Measurements from ENCODE around the gene IGFL3. TPM values are rescaled to one million over a fixed set of nuclear protein-coding genes. Genes with fewer than 3 reads are reported as not detected.

The IGFL3 gene
- total and polyA plus RNA-seq, 4 donors: not detected

DNA sequence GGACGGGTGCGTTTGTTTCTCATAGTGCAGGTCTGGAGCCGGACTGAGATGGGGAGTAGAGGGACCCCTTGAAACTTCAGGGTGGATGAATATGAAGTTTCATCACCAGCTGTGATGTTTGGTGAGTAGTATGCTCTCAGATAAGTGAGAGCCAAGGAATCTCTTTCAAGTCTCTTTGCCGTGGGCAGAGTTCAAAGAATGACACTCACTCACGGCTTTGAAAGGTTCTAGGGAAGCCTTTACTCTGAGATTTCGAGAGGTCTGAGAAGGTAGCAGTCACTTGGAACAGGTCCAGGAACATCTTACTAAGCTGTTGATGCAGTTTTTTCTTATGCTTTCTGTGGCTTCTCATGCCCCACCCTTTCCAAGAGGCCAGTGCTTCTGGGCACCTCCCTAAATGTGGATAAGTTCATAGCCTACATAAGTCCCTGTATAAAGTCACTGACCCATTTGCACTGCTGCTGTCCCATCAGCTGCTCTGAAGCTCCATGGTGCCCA, 23.4 kb upstream of the IGFL3 start, which contains the start of gene IGFL2:
TSS of gene IGFL2 (plus strand) at position 448 of the 498 bp plus-strand sequence. CDS start at position 489, 41 bp downstream.
- H3K4me1 ChIP-seq (ENCODE audit: control insufficient read depth in 1 of 2, insufficient read depth in 2 of 2, low read length in 2 of 2): no peaks in the 10 kb centered on the region
- H3K27ac ChIP-seq (ENCODE audit: low read depth in 1 of 2, low read length in 2 of 2): no peak within 1 kb of the TSS
- H3K36me3 ChIP-seq (ENCODE audit: control insufficient read depth in 1 of 2, insufficient read depth in 2 of 2, low read length in 1 of 2): no peaks in the 10 kb centered on the region
- ATAC-seq (ENCODE audit: low FRiP score) (no peak), DNase-seq (no peak)
- 62 to 63% methylated on average over 6 of the region's 6 CpGs for WGBS, 2 donors
- no peaks in the 10 kb centered on the region for H3K27me3 ChIP-seq (ENCODE audit: control insufficient read depth in 1 of 2, insufficient read depth in 2 of 2, low read length in 1 of 2)
- intact Hi-C loops (cut with DNase I): no loop called here
- no peak within 1 kb of the TSS for H3K4me3 ChIP-seq (ENCODE audit: low read length in 2 of 2)
- H3K9me3 ChIP-seq (ENCODE audit: control insufficient read depth, low read length): no peaks in the 10 kb centered on the region

DNA sequence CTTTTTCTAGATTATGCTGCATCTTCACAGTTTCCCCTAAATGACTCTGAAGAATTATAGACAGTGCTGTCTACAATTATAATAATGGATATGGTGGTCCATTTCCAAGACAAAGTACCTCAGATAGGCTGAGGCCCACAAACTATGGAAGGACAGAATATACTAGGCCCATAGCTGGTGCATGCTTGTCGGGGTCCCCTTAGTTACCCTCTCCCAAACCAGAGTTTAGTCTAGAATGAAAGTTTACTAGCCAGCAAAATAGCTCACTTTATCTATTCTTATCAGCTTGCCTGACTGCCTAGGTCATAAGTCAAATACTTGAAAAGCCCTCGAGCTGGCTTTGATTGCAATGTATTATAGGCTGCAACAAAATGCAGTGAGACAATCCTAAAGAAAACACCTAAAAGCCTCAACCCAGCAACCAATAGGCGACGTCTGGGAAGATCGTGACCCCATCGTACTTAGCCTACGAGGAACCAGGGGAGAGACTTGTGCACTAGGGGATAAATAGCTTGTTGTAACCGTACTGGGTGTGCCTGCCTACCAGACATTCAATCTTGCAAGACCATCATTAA, 22.8 kb upstream of the IGFL3 start:
- H3K4me3 ChIP-seq (ENCODE audit: low read length in 2 of 2): no peak overlapping the region
- intact Hi-C loops (cut with DNase I): no loop called here
- no peak for DNase-seq

DNA sequence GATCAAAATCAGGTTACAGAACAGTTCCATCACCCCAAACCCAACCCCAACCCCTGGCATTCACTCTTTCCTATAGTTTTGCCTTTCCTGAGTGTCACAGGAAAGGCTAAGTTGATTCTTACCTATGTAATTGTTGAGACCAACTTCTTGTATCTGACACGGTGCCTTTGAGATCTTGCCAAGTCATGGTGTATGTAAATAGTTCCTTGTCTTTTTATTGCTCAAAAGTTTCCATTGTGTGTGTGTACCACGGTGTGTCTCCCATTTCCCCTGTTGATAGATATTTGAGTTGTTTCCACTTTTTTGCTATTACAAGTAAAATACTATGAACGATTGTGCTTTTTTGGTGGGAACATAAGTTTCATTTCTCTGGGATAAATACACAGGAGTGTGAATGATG, 20.3 kb upstream of the IGFL3 start:
- WGBS, 2 donors: 56 to 63% methylated on average over 3 of the region's 3 CpGs
- Histone ChIP-seq H3K36me3 (ENCODE audit: control insufficient read depth in 1 of 2, insufficient read depth in 2 of 2, low read length in 1 of 2) (no peaks in the 10 kb centered on the region), H3K27ac (ENCODE audit: low read depth in 1 of 2, low read length in 2 of 2) (no peak overlapping the region), H3K4me3 (ENCODE audit: low read length in 2 of 2) (no peak overlapping the region), H3K4me1 (ENCODE audit: control insufficient read depth in 1 of 2, insufficient read depth in 2 of 2, low read length in 2 of 2) (no peaks in the 10 kb centered on the region), H3K27me3 (ENCODE audit: control insufficient read depth in 1 of 2, insufficient read depth in 2 of 2, low read length in 1 of 2) (no peaks in the 10 kb centered on the region), H3K9me3 (ENCODE audit: control insufficient read depth, low read length) (no peaks in the 10 kb centered on the region)
- DNase-seq: no peak
- intact Hi-C loops (cut with DNase I): no loop called here
- no peak for ATAC-seq (ENCODE audit: low FRiP score)

More for the DNA sequence above, 22.8 kb upstream of the IGFL3 start:
- H3K36me3 ChIP-seq (ENCODE audit: control insufficient read depth in 1 of 2, insufficient read depth in 2 of 2, low read length in 1 of 2): no peaks in the 10 kb centered on the region
- no peaks in the 10 kb centered on the region for H3K9me3 ChIP-seq (ENCODE audit: control insufficient read depth, low read length)
- no peaks in the 10 kb centered on the region for H3K27me3 ChIP-seq (ENCODE audit: control insufficient read depth in 1 of 2, insufficient read depth in 2 of 2, low read length in 1 of 2)
- no peaks in the 10 kb centered on the region for H3K4me1 ChIP-seq (ENCODE audit: control insufficient read depth in 1 of 2, insufficient read depth in 2 of 2, low read length in 2 of 2)
- no peak overlapping the region for H3K27ac ChIP-seq (ENCODE audit: low read depth in 1 of 2, low read length in 2 of 2)
- WGBS, 2 donors: 38 to 42% methylated on average over 8 of the region's 8 CpGs
- no peak for ATAC-seq (ENCODE audit: low FRiP score)

DNA sequence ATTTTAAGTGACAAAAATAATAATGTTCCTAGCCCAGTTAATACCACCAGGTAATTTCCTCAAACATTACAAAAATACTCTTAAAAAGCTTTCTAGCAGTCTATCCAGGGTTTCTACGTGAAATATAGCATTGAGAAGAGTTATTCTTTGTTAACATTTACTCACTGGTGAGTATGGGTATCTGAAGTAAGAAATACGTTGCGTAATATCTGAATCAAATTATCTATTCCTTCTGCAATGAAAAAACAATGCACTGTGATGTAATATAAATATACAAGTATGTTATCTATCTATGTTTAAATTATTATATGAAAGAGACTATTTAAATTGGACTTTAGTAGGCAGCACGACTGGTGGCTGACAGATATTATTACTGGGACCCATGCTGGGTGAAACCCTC, 17.8 kb upstream of the IGFL3 start:
- Histone ChIP-seq H3K27ac (ENCODE audit: low read depth in 1 of 2, low read length in 2 of 2) (no peak overlapping the region), H3K27me3 (ENCODE audit: control insufficient read depth in 1 of 2, insufficient read depth in 2 of 2, low read length in 1 of 2) (no peaks in the 10 kb centered on the region), H3K36me3 (ENCODE audit: control insufficient read depth in 1 of 2, insufficient read depth in 2 of 2, low read length in 1 of 2) (no peaks in the 10 kb centered on the region)

DNA sequence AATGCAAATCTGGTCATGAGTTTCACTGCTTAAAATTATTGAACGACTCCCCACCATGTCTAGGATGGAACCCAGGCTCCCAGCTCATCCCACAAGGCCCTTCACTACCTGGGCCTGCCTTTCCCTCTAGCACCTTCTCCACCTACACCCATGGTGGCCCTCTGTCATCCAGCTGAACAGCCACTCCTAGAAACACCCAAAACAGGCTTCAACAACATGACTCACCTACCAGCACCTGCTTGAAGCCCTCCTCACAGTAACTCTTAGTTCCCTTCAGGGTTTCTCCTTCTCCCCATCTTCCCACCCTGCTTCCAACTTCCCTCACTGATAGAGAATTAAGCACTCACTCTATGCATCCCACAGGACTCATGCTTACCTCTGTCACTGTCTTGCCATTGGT, 16.9 kb upstream of the IGFL3 start:
- WGBS, 2 donors: 77 to 78% methylated on average over 1 of the region's 1 CpG
- no peak for ATAC-seq (ENCODE audit: low FRiP score)
- H3K4me1 ChIP-seq (ENCODE audit: control insufficient read depth in 1 of 2, insufficient read depth in 2 of 2, low read length in 2 of 2): no peaks in the 10 kb centered on the region
- H3K27ac ChIP-seq (ENCODE audit: low read depth in 1 of 2, low read length in 2 of 2): no peak overlapping the region
- H3K9me3 ChIP-seq (ENCODE audit: control insufficient read depth, low read length): no peaks in the 10 kb centered on the region
- no peaks in the 10 kb centered on the region for H3K27me3 ChIP-seq (ENCODE audit: control insufficient read depth in 1 of 2, insufficient read depth in 2 of 2, low read length in 1 of 2)
- DNase-seq: no peak
- no peaks in the 10 kb centered on the region for H3K36me3 ChIP-seq (ENCODE audit: control insufficient read depth in 1 of 2, insufficient read depth in 2 of 2, low read length in 1 of 2)
- intact Hi-C loops (cut with DNase I): no loop called here
- no peak overlapping the region for H3K4me3 ChIP-seq (ENCODE audit: low read length in 2 of 2)

More for the DNA sequence above, 17.8 kb upstream of the IGFL3 start:
- intact Hi-C loops (cut with DNase I): no loop called here
- WGBS, 2 donors: 66 to 74% methylated on average over 4 of the region's 4 CpGs
- Histone ChIP-seq H3K4me1 (ENCODE audit: control insufficient read depth in 1 of 2, insufficient read depth in 2 of 2, low read length in 2 of 2) (no peaks in the 10 kb centered on the region), H3K9me3 (ENCODE audit: control insufficient read depth, low read length) (no peaks in the 10 kb centered on the region), H3K4me3 (ENCODE audit: low read length in 2 of 2) (no peak overlapping the region)
- ATAC-seq (ENCODE audit: low FRiP score): no peak
- DNase-seq: no peak

DNA sequence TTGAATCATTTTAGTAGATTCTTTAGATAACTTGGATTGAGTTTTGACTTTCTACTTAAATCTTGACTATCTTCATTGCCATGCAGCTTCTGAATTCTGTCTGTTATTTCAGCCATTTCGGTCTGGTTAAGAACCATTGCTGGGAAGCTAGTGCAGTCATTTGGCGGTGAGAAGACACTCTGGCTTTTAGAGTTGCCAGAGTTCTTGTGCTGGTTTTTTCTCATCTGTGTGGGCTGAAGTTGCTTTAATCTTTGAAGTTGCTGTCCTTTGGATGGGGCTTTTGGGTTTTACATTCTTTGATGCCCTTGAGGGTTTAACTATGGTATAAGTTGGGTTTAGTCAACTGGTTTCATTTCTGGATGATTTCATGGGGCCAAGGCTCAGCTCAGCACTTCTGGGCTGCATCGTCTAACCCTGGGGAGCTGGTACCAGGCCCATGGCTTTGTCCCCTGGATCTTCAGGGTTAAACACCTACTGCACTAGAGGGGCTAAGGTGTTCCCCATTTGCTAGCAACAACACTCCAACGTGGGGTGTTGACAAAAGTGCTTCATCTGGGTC, 13.5 kb upstream of the IGFL3 start:
- H3K9me3 ChIP-seq (ENCODE audit: control insufficient read depth, low read length): no peaks in the 10 kb centered on the region
- ATAC-seq (ENCODE audit: low FRiP score) (no peak), DNase-seq (no peak)
- no peak overlapping the region for H3K4me3 ChIP-seq (ENCODE audit: low read length in 2 of 2)
- intact Hi-C loops (cut with DNase I): no loop called here
- H3K4me1 ChIP-seq (ENCODE audit: control insufficient read depth in 1 of 2, insufficient read depth in 2 of 2, low read length in 2 of 2): no peaks in the 10 kb centered on the region
- no peak overlapping the region for H3K27ac ChIP-seq (ENCODE audit: low read depth in 1 of 2, low read length in 2 of 2)
- 79 to 80% methylated on average over 4 of the region's 4 CpGs for WGBS, 2 donors
- H3K27me3 ChIP-seq (ENCODE audit: control insufficient read depth in 1 of 2, insufficient read depth in 2 of 2, low read length in 1 of 2): no peaks in the 10 kb centered on the region
- H3K36me3 ChIP-seq (ENCODE audit: control insufficient read depth in 1 of 2, insufficient read depth in 2 of 2, low read length in 1 of 2): no peaks in the 10 kb centered on the region

DNA sequence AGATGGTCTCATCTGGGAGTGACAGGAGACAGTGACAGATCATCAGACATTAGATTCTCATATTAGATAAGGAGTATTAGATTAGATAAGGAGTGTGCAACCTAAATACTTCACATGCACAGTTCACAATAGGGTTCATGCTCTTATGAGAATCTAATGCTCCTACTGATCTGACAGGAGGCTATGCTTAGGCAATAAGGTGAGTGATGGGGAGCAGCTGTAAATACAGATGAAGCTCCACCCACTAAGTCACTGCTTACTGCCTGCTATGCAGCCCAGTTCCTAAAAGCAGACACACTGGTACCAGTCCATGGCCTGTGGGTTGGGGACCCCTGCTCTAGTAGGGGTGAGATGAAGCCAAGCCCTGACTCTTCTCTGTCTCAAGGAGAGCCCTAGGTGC, 10.0 kb upstream of the IGFL3 start:
- Histone ChIP-seq H3K36me3 (ENCODE audit: control insufficient read depth in 1 of 2, insufficient read depth in 2 of 2, low read length in 1 of 2) (no peaks in the 10 kb centered on the region), H3K27ac (ENCODE audit: low read depth in 1 of 2, low read length in 2 of 2) (no peak overlapping the region), H3K4me1 (ENCODE audit: control insufficient read depth in 1 of 2, insufficient read depth in 2 of 2, low read length in 2 of 2) (no peaks in the 10 kb centered on the region), H3K9me3 (ENCODE audit: control insufficient read depth, low read length) (no peaks in the 10 kb centered on the region), H3K4me3 (ENCODE audit: low read length in 2 of 2) (no peak overlapping the region), H3K27me3 (ENCODE audit: control insufficient read depth in 1 of 2, insufficient read depth in 2 of 2, low read length in 1 of 2) (no peaks in the 10 kb centered on the region)
- intact Hi-C loops (cut with DNase I): no loop called here
- DNase-seq: no peak
- no peak for ATAC-seq (ENCODE audit: low FRiP score)

DNA sequence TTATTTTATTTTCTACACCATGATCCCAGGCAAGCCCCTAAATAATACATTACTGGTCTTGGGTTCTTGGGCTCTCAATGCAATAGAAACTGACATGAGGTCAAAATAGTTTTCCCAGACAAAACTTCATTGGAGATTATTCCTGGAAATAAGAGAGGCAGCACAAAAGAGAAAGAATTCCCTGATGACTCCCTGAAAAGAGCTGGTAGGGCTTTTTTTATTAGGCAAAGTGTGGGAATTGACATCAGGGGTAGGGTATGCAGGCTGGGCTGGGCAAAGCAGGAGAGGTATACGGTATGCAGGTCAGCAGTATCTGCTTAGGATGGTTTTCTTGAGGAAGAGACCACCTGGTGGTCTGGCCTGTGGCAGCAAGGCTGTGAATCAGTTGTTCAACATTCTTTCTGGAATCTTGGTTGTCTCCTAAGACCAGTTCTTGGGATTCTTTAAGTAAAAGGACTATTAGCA, 9.3 kb upstream of the IGFL3 start:
- intact Hi-C loops (cut with DNase I): no loop called here
- DNase-seq (no peak), ATAC-seq (ENCODE audit: low FRiP score) (no peak)
- 82 to 86% methylated on average over 1 of the region's 1 CpG for WGBS, 2 donors
- Histone ChIP-seq H3K4me3 (ENCODE audit: low read length in 2 of 2) (no peak overlapping the region), H3K9me3 (ENCODE audit: control insufficient read depth, low read length) (no peaks in the 10 kb centered on the region), H3K4me1 (ENCODE audit: control insufficient read depth in 1 of 2, insufficient read depth in 2 of 2, low read length in 2 of 2) (no peaks in the 10 kb centered on the region), H3K36me3 (ENCODE audit: control insufficient read depth in 1 of 2, insufficient read depth in 2 of 2, low read length in 1 of 2) (no peaks in the 10 kb centered on the region), H3K27ac (ENCODE audit: low read depth in 1 of 2, low read length in 2 of 2) (peak overlapping the region in 1 of 2 donors; percentile 61), H3K27me3 (ENCODE audit: control insufficient read depth in 1 of 2, insufficient read depth in 2 of 2, low read length in 1 of 2) (no peaks in the 10 kb centered on the region)

DNA sequence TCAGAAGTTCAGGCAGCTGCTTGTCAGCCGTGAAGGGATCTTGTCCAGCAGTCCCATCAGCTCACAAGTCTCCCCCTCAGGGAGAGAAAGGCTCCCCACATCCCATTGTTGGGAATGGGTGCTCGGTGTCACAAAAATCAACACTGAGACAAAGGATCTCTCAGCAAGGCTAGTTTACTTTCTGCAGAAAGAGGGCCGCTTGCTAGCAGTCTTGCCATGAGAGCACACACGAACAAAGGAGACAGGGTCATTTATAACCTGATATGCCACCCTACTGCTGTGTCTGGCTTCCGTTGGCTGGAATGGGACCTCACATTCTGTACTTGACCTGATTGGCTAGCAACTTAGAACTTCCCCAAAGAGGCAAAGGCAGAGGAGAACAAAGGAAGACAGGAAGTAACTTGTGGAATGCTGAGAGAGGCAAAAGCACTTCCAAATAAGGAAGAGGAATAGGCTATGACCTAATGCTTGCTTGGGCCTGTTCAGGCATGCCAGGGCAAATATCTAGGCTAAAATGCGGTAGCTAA, 8.7 kb upstream of the IGFL3 start:
- Histone ChIP-seq H3K27ac (ENCODE audit: low read depth in 1 of 2, low read length in 2 of 2) (peak overlapping the region in 1 of 2 donors; percentile 58), H3K9me3 (ENCODE audit: control insufficient read depth, low read length) (no peaks in the 10 kb centered on the region), H3K36me3 (ENCODE audit: control insufficient read depth in 1 of 2, insufficient read depth in 2 of 2, low read length in 1 of 2) (no peaks in the 10 kb centered on the region), H3K27me3 (ENCODE audit: control insufficient read depth in 1 of 2, insufficient read depth in 2 of 2, low read length in 1 of 2) (no peaks in the 10 kb centered on the region), H3K4me1 (ENCODE audit: control insufficient read depth in 1 of 2, insufficient read depth in 2 of 2, low read length in 2 of 2) (no peaks in the 10 kb centered on the region), H3K4me3 (ENCODE audit: low read length in 2 of 2) (no peak overlapping the region)
- DNase-seq: peak in 1 of 2 donors; percentile 50
- WGBS, 2 donors: 32 to 41% methylated on average over 6 of the region's 6 CpGs
- ATAC-seq (ENCODE audit: low FRiP score): no peak
- intact Hi-C loops (cut with DNase I): no loop called here

All from aorta (tissue), 5 donors.